H1 (cell line): ENCODE results near the gene TRPV2. TPM values are rescaled to one million over a fixed set of nuclear protein-coding genes. Genes with fewer than 3 reads are reported as not detected.

Source experiments
- CTCF ChIA-PET: fragments of 300-600 bp; sonication (Branson Sonifier 250); formaldehyde crosslinking; loops from one replicate; lab custom pipeline; 2021; ENCODE audit not compliant: partially characterized antibody; lab: Charles Lee
- POLR2A ChIA-PET: fragments of 300-600 bp; sonication (Branson Sonifier 250); formaldehyde crosslinking; loops from one replicate; lab custom pipeline; 2021; ENCODE audit warnings: inconsistent platforms; ENCODE audit not compliant: partially characterized antibody; lab: Charles Lee
- DNase-seq, 2 experiments: peaks; one replicate each; pipeline versions ENCODE4 v3.0.0 to v3.0.0-alpha.2; 2010 to 2022; ENCODE audit warnings: low spot score in 2 of 2, low read depth in 1 of 2, mixed read lengths in 1 of 2
- FAIRE-seq: peaks from 2 replicates; lab custom pipeline; 2011; peaks lifted over from hg19 to GRCh38; lab: Jason Lieb, UNC
- H2AFZ ChIP-seq: 2 replicates; pipeline ENCODE4 v1.8.1; 2012; ENCODE audit warnings: low read length, inconsistent platforms
- H2AK5ac ChIP-seq: 2 replicates; pipeline ENCODE4 v1.6.1; 2013; ENCODE audit warnings: low read depth, low read length
- H2BK120ac ChIP-seq: replicated peaks from 2 replicates; pipeline ENCODE3; 2013; ENCODE audit warnings: low read depth, low read length, inconsistent platforms
- H2BK12ac ChIP-seq: 2 replicates; pipeline ENCODE4 v1.6.1; 2013; ENCODE audit warnings: low read depth, low read length
- H2BK15ac ChIP-seq: 2 replicates; pipeline ENCODE4 v1.6.1; 2013; ENCODE audit warnings: low read length
- H2BK20ac ChIP-seq: 2 replicates; pipeline ENCODE4 v1.6.1; 2013; ENCODE audit warnings: low read length
- H2BK5ac ChIP-seq: 2 replicates; pipeline ENCODE4 v1.6.1; 2013; ENCODE audit warnings: low read depth, low read length
- H3K14ac ChIP-seq: 2 replicates; pipeline ENCODE4 v1.6.1; 2013; ENCODE audit warnings: inconsistent platforms; ENCODE audit not compliant: insufficient read length
- H3K18ac ChIP-seq: 2 replicates; pipeline ENCODE4 v1.6.1; 2013; ENCODE audit warnings: low read length; ENCODE audit errors: extremely low read depth
- H3K23ac ChIP-seq: 2 replicates; pipeline ENCODE4 v1.6.1; 2013; ENCODE audit warnings: inconsistent platforms; ENCODE audit not compliant: insufficient read length
- H3K23me2 ChIP-seq: 2 replicates; pipeline ENCODE4 v1.6.1; 2013; ENCODE audit warnings: low read depth, low read length
- H3K27ac ChIP-seq: 2 replicates; pipeline ENCODE4 v1.6.1; 2011; ENCODE audit warnings: low read depth, low read length, inconsistent platforms
- H3K27me3 ChIP-seq, 4 experiments: replicated peaks in 1 of 4; 1 replicate in 1 of 4; 2 replicates in 3 of 4; pipeline versions ENCODE4 v1.6.1 to v1.8.1; 2011 to 2013; ENCODE audit warnings: low read length in 3 of 4, mild to moderate bottlenecking in 3 of 4, inconsistent platforms in 2 of 4, mixed read lengths in 2 of 4, moderate library complexity in 1 of 4; ENCODE audit not compliant: control insufficient read depth in 3 of 4, insufficient read depth in 3 of 4; ENCODE audit errors: extremely low read depth in 1 of 4
- H3K36me3 ChIP-seq, 4 experiments: 2 replicates each; pipeline versions ENCODE4 v1.6.1 to v1.8.1; 2011 to 2013; ENCODE audit warnings: mild to moderate bottlenecking in 4 of 4, low read length in 3 of 4, moderate library complexity in 2 of 4, control low read depth in 1 of 4, inconsistent platforms in 1 of 4; ENCODE audit not compliant: insufficient read depth in 4 of 4, control insufficient read depth in 2 of 4
- H3K4ac ChIP-seq: replicated peaks from 2 replicates; pipeline ENCODE3; 2013; ENCODE audit warnings: low read length, low read depth, mixed read lengths, inconsistent platforms; ENCODE audit not compliant: insufficient read length
- H3K4me1 ChIP-seq, 4 experiments: replicated peaks in 1 of 4; 1 replicate in 1 of 4; 2 replicates in 3 of 4; pipeline versions ENCODE4 v1.6.1 to v1.8.1; 2011 to 2013; ENCODE audit warnings: low read length in 3 of 4, inconsistent platforms in 2 of 4, mixed read lengths in 1 of 4; ENCODE audit not compliant: insufficient read depth in 4 of 4, control insufficient read depth in 3 of 4
- H3K4me2 ChIP-seq, 2 experiments: 2 replicates each; pipeline versions ENCODE4 v1.6.1 to v1.8.1; 2011 to 2013; ENCODE audit warnings: low read depth in 2 of 2, low read length in 2 of 2, control low read depth in 1 of 2, inconsistent platforms in 1 of 2, mild to moderate bottlenecking in 1 of 2; ENCODE audit not compliant: insufficient read depth in 1 of 2
- H3K4me3 ChIP-seq, 4 experiments: fragments of 200-600, 300-600 bp in 1 of 4; sonication (generic), shearing (Covaris generic), sonication (Bioruptor Twin) in 1 of 4; 2 replicates each; pipeline versions ENCODE4 v1.5.1 to v1.8.1; 2011 to 2016; ENCODE audit warnings: low read length in 4 of 4, low read depth in 3 of 4, control low read depth in 2 of 4, inconsistent platforms in 2 of 4, mild to moderate bottlenecking in 2 of 4, mixed read lengths in 1 of 4, moderate library complexity in 1 of 4; ENCODE audit not compliant: insufficient read depth in 2 of 4; ENCODE audit errors: extremely low read depth in 1 of 4
- H3K56ac ChIP-seq: replicated peaks from 2 replicates; pipeline ENCODE3; 2013; ENCODE audit warnings: low read depth, mild to moderate bottlenecking, mixed read lengths, low read length, inconsistent platforms; ENCODE audit not compliant: insufficient read length
- H3K79me1 ChIP-seq: 2 replicates; pipeline ENCODE4 v1.6.1; 2013; ENCODE audit warnings: low read depth, low read length, control low read depth
- H3K79me2 ChIP-seq, 2 experiments: 2 replicates each; pipeline versions ENCODE4 v1.6.1 to v1.8.1; 2012 to 2013; ENCODE audit warnings: low read length in 2 of 2, mild to moderate bottlenecking in 2 of 2, inconsistent platforms in 1 of 2; ENCODE audit not compliant: insufficient read depth in 2 of 2, control insufficient read depth in 1 of 2
- H3K9ac ChIP-seq, 4 experiments: replicated peaks in 1 of 4; 1 replicate in 1 of 4; 2 replicates in 3 of 4; pipeline versions ENCODE4 v1.6.1 to v1.8.1; 2011 to 2013; ENCODE audit warnings: low read depth in 3 of 4, low read length in 3 of 4, control low read depth in 2 of 4, mild to moderate bottlenecking in 2 of 4, moderate library complexity in 2 of 4, inconsistent platforms in 1 of 4; ENCODE audit errors: extremely low read depth in 1 of 4
- H3K9me3 ChIP-seq, 2 experiments: 2 replicates each; pipeline versions ENCODE4 v1.6.1 to v1.8.1; 2012 to 2013; ENCODE audit warnings: mild to moderate bottlenecking in 2 of 2, moderate library complexity in 2 of 2, control low read depth in 1 of 2, inconsistent platforms in 1 of 2, low read depth in 1 of 2, low read length in 1 of 2, mixed read lengths in 1 of 2; ENCODE audit not compliant: insufficient read depth in 2 of 2
- H4K20me1 ChIP-seq, 2 experiments: replicated peaks in 1 of 2; 2 replicates each; pipeline versions ENCODE3 to v1.8.1; 2011 to 2013; ENCODE audit warnings: inconsistent platforms in 2 of 2, low read length in 2 of 2, mild to moderate bottlenecking in 1 of 2; ENCODE audit not compliant: insufficient read depth in 2 of 2, control insufficient read depth in 1 of 2
- H4K5ac ChIP-seq: 2 replicates; pipeline ENCODE4 v1.6.1; 2013; ENCODE audit warnings: low read length, low read depth, mixed read lengths, inconsistent platforms; ENCODE audit not compliant: insufficient read length
- H4K8ac ChIP-seq: 2 replicates; pipeline ENCODE4 v1.8.0; 2013; ENCODE audit warnings: mild to moderate bottlenecking, moderate library complexity, low read length, inconsistent platforms; ENCODE audit not compliant: insufficient read depth; ENCODE audit errors: extremely low read depth
- H4K91ac ChIP-seq: replicated peaks from 2 replicates; pipeline ENCODE3; 2013; ENCODE audit warnings: low read length, mixed read lengths, inconsistent platforms; ENCODE audit not compliant: insufficient read length
- ASH2L ChIP-seq: fragments of 200-600, 300-600 bp; sonication (generic); IDR thresholded peaks from one replicate; pipeline ENCODE4 v1.7.1; 2017; ENCODE audit warnings: low read length
- BCL11A ChIP-seq, 2 experiments: IDR thresholded peaks; one replicate each; pipeline ENCODE4 v1.6.1; 2011; ENCODE audit warnings: low read depth in 2 of 2, low read length in 2 of 2, mild to moderate bottlenecking in 2 of 2
- BRCA1 ChIP-seq: IDR thresholded peaks from 2 replicates; pipeline ENCODE4 v1.6.1; 2012; ENCODE audit warnings: low read depth, low read length, improper control_type of control experiment
- CHD1 ChIP-seq: IDR thresholded peaks from 2 replicates; pipeline ENCODE4 v1.6.1; 2012; ENCODE audit warnings: low read depth, low read length, improper control_type of control experiment
- HDAC2 ChIP-seq, 2 experiments: fragments of 300-600 bp in 1 of 2; sonication (generic) in 1 of 2; IDR thresholded peaks; 2 replicates each; pipeline ENCODE4 v1.6.1; 2011 to 2012; ENCODE audit warnings: low read depth in 2 of 2, low read length in 2 of 2, mild to moderate bottlenecking in 2 of 2, moderate library complexity in 2 of 2, borderline replicate concordance in 1 of 2, inconsistent platforms in 1 of 2
- POLR2A ChIP-seq, 2 experiments: IDR thresholded peaks; 1 replicate in 1 of 2; 2 replicates in 1 of 2; pipeline ENCODE4 v1.6.1; 2011; ENCODE audit warnings: low read depth in 2 of 2, low read length in 2 of 2, mild to moderate bottlenecking in 2 of 2; ENCODE audit errors: control extremely low read depth in 1 of 2
- POU5F1 ChIP-seq: IDR thresholded peaks from 2 replicates; pipeline ENCODE4 v1.6.1; 2011; ENCODE audit warnings: low read depth, mild to moderate bottlenecking, low read length, moderate library complexity
- SIN3A ChIP-seq, 2 experiments: IDR thresholded peaks in 1 of 2; conservative IDR thresholded peaks in 1 of 2; 2 replicates each; pipeline ENCODE4 v1.6.1; 2011 to 2012; ENCODE audit warnings: low read length in 2 of 2, improper control_type of control experiment in 1 of 2, low read depth in 1 of 2, mild to moderate bottlenecking in 1 of 2
- SIX5 ChIP-seq: IDR thresholded peaks from 2 replicates; pipeline ENCODE4 v1.6.1; 2011; ENCODE audit warnings: mild to moderate bottlenecking, low read depth, low read length
- SP4 ChIP-seq: IDR thresholded peaks from 2 replicates; pipeline ENCODE4 v1.6.1; 2012; ENCODE audit warnings: low read length, inconsistent platforms
- TAF7 ChIP-seq: optimal IDR thresholded peaks from 2 replicates; pipeline ENCODE3; 2011; ENCODE audit warnings: low read depth, mild to moderate bottlenecking, inconsistent platforms, low read length, moderate library complexity, borderline replicate concordance
- WGBS, 2 experiments: shearing (Covaris generic) in 1 of 2; methylation state at CpG; one replicate each; pipeline versions ENCODE4 v1.1.6 to v1.1.7; 2013 to 2015; ENCODE audit warnings: low lambda C conversion rate in 2 of 2, mixed read lengths in 2 of 2, inconsistent platforms in 1 of 2, low coverage in 1 of 2, missing lambda C conversion rate in 1 of 2; ENCODE audit not compliant: insufficient replicate concordance in 2 of 2, insufficient coverage in 1 of 2, insufficient read length in 1 of 2; ENCODE audit errors: extremely low coverage in 1 of 2, missing lambda C conversion rate in 1 of 2; 5-methylcytosine and 5-hydroxymethylcytosine counted together
- polyA plus RNA-seq, 7 experiments: library from polyadenylated mRNA; depleted of rRNA in 3 of 7; stranded (reverse) in 5 of 7; unstranded in 2 of 7; fragments of >200 nt in 5 of 7; fragments of 200-250 nt in 2 of 7; gene quantifications; 1 replicate in 5 of 7; 2 replicates in 1 of 7; 4 replicates in 1 of 7; pipeline versions ENCODE4 v1.2.1 to v1.2.3, GENCODE V29; 2011 to 2013; ENCODE audit warnings: missing spikeins in 2 of 7, mixed read lengths in 2 of 7
- total RNA-seq: library from RNA; stranded (reverse); fragmentation: NEBNext Ultra II Directional; extraction: Animal tissue kit (Norgen Biotek cat#: 25700); gene quantifications from 2 replicates; pipeline ENCODE4 v1.2.1, GENCODE V29; 2021
- TF ChIP-seq, protein P1 (sequence below): IDR thresholded peaks from 2 replicates; pipeline ENCODE4 v1.6.1; 2012; ENCODE audit warnings: inconsistent platforms

The TRPV2 gene
- total and polyA plus RNA-seq, 2 of the 8 experiments (the other 6 are each of a cell fraction or from before 2014, with no cell fraction given): 1.7 to 2.1 TPM

DNA sequence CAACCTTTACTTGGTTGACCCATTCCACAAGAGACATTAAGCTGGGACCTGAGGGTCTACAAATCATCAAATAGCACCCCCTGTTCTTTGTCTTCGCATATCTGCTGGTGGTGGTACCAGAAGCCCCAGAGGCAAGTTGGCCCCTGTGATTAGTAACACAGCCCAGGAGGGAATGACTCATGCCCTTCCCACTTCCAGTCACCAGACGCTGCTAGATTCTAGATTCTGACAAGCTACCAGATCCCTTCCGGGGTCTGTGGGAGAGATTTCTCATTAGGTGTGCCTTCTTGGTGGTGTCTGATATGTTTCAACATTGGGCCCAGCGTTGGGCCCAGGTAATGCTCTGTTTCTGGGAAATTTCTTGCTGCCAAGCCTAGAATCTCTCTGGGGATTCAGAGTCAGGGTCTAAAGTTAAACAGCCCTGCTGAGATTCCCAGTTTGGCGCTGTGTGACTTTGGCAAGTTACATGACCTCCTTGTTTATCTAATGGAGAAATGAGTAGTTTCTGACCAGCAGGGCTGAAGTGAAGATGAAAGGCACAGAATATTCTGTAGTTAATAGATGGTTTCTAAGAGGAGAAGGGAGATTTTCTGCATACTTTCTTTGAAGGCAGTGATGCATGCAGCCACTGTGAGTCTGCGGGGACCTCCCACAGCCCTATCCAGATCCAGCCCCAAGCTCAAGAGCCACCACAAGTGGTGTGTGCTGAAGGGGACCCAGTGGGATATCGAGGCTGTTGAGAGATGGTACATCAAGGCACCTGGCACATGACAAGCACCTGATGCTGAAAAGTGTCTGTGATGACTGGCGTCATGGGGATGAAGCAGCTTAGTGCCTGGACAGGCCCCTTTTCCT lies 3.9 kb downstream of the TRPV2 start:
- no peak overlapping the region for H4K5ac ChIP-seq
- no peak overlapping the region for H2AK5ac ChIP-seq
- no peak overlapping the region for H3K4ac ChIP-seq
- no peak for DNase-seq
- no peak overlapping the region for H4K8ac ChIP-seq
- TF ChIP-seq SP4 (no peak), POLR2A (IDR thresholded peaks at IDR 0.05; ENCODE audit: control extremely low read depth in 1 of 2, low read depth in 2 of 2, low read length in 2 of 2) (no peak), BRCA1 (no peak), BCL11A (IDR thresholded peaks at IDR 0.05; ENCODE audit: low read depth in 2 of 2, low read length in 2 of 2) (no peak), ASH2L (no peak), SIX5 (no peak), CHD1 (no peak), SIN3A (conservative IDR thresholded peaks at IDR 0.05 in 1 of 2, IDR thresholded peaks at IDR 0.05 in 1 of 2; ENCODE audit: low read depth in 1 of 2, low read length in 2 of 2) (no peak), POU5F1 (no peak), TAF7 (no peak), HDAC2 (IDR thresholded peaks at IDR 0.05; ENCODE audit: borderline replicate concordance in 1 of 2, low read depth in 2 of 2, low read length in 2 of 2) (no peak)
- TF ChIP-seq, protein P1, sequence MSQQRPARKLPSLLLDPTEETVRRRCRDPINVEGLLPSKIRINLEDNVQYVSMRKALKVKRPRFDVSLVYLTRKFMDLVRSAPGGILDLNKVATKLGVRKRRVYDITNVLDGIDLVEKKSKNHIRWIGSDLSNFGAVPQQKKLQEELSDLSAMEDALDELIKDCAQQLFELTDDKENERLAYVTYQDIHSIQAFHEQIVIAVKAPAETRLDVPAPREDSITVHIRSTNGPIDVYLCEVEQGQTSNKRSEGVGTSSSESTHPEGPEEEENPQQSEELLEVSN: no peak
- H3K18ac ChIP-seq: no peak overlapping the region
- no peak overlapping the region for H2BK120ac ChIP-seq
- H3K27me3 ChIP-seq: no peaks in the 10 kb centered on the region
- no peak overlapping the region for H3K9ac ChIP-seq
- H4K91ac ChIP-seq: no peak overlapping the region
- no peak overlapping the region for H3K14ac ChIP-seq
- 85% methylated on average over 8 of the region's 8 CpGs; no CpG with 5 or more reads in 1 of the 2 experiments for WGBS, 2 experiments
- H3K4me3 ChIP-seq: no peak overlapping the region
- no peaks in the 10 kb centered on the region for H3K9me3 ChIP-seq
- H3K23me2 ChIP-seq: no peaks in the 10 kb centered on the region
- no peaks in the 10 kb centered on the region for H3K79me2 ChIP-seq
- no peak overlapping the region for H3K4me2 ChIP-seq
- H2BK12ac ChIP-seq: no peak overlapping the region
- peaks cover 0 to 12% (median 5%) of the 10 kb centered on the region in 4 experiments; a peak in 6 of 7 replicates for H3K4me1 ChIP-seq
- no peak for FAIRE-seq
- no peak overlapping the region for H2BK20ac ChIP-seq
- POLR2A ChIA-PET: interaction anchor here (1.0 to 9.2 kb wide), 4 partner anchors 8 to 38 kb away, joined by 3 to 78 read pairs (median 6); partner anchors contain the start of gene UBB
- H3K36me3 ChIP-seq: no peaks in the 10 kb centered on the region
- H2BK15ac ChIP-seq: no peak overlapping the region
- no peak overlapping the region for H3K27ac ChIP-seq
- H3K56ac ChIP-seq: no peak overlapping the region
- no peak overlapping the region for H2BK5ac ChIP-seq
- H3K23ac ChIP-seq: no peak overlapping the region
- no peak overlapping the region for H2AFZ ChIP-seq
- H4K20me1 ChIP-seq: no peaks in the 10 kb centered on the region
- CTCF ChIA-PET: interaction anchor here (0.6 to 6.2 kb wide), 4 partner anchors 10 to 41 kb away, joined by 3 to 53 read pairs (median 8); no protein-coding TSS in a partner anchor
- H3K79me1 ChIP-seq: no peaks in the 10 kb centered on the region
